IPS-18c (cell line): ENCODE measurements around the gene MSI2.
"Not testable (repeated sequence)": the region's sequence is repeated elsewhere in the genome, so short reads cannot be mapped to it uniquely, and the experiment has no call there.

Source experiments
- H3K4me3 ChIP-seq: 2 replicates; pipeline ENCODE4 v1.7.0; 2013; ENCODE audit warnings: low read depth, mild to moderate bottlenecking, low read length, moderate library complexity; ENCODE audit not compliant: insufficient read depth
- H3K9me3 ChIP-seq: one replicate; pipeline ENCODE4 v1.6.1; 2013; ENCODE audit warnings: mild to moderate bottlenecking, low read length, moderate library complexity; ENCODE audit not compliant: control insufficient read depth, insufficient read depth

MSI2 gene

GRCh38 chr17:57490111-57490845, 234.0 kb downstream of the MSI2 start:
- Histone ChIP-seq H3K4me3 (no peak overlapping the region), H3K9me3 (no peaks in the 10 kb centered on the region)

- Histone ChIP-seq H3K4me3 (no peak overlapping the region), H3K9me3 (no peaks in the 10 kb centered on the region)
Observed at GRCh38 chr17:57490890-57491289, 234.6 kb downstream of the MSI2 start.

GRCh38 chr17:57493171-57493570, 236.8 kb downstream of the MSI2 start:
- H3K9me3 ChIP-seq = no peaks in the 10 kb centered on the region
- H3K4me3 ChIP-seq = no peak overlapping the region

DNA sequence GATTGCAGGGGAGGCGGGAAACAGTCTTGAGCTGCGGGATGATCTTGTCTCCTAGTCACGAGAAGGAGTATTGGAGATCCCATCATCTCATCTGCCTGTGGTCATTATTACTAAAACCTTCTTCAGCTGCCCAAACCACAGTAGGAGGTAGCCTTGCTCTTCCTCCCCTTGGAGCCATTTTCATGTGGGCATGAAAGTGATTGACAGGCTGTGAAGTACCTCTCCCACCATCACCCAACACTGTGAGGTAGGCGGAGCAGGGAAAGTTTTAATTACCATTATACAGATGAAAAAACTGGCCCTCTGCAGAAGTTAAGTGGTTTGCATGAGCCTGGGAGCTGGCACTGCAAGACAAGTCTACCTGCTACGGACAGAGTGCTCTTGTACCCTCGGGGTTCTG, 237.3 kb downstream of the MSI2 start:
- Histone ChIP-seq H3K9me3 (no peaks in the 10 kb centered on the region), H3K4me3 (no peak overlapping the region)

DNA sequence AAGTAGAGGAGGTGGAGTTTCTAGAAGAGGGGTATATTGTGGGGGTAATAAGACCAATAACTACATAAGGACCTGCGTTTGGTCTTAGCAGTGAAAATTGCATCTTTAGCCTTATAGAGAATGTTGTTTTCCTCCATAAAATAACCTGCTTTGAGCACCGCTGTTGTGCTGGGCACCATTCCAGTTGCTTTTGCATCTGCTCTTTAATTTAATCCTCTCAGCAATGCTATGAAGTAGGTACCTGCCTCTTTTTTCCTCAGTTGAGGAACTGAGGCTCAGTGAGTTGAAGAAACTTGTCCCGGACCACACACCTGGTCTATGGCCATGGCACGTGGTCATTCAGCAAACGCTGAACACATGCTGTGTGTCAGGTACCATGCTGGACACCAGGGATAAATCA, 238.1 kb downstream of the MSI2 start:
- Histone ChIP-seq H3K9me3 (no peaks in the 10 kb centered on the region), H3K4me3 (no peak overlapping the region)

- H3K4me3 ChIP-seq = no peak overlapping the region
- no peaks in the 10 kb centered on the region for H3K9me3 ChIP-seq
Observed at GRCh38 chr17:57495771-57496170, 239.4 kb downstream of the MSI2 start.

DNA sequence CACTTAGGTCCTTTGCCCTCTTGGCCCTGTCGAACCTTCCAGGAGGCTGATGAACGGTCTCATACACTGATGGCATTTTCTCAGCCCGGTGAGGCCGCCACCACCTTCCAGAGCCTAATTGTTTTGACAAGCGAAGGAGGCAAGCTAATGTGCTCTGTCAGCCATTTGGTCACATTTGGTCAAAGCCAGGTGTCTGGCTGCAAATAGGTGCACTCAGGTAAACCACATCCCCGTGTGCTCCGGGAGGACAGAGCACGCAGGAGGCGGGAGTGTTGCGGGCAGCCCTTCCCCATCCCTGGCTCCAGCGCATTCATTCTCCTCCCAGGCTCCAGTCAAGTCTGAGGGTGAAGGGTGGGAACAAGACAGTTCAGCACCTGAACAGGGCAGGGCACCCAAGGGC, 240.1 kb downstream of the MSI2 start:
- H3K4me3 ChIP-seq = no peak overlapping the region
- peaks cover 2% of the 10 kb centered on the region for H3K9me3 ChIP-seq

GRCh38 chr17:57498443-57498842, 242.1 kb downstream of the MSI2 start:
- Histone ChIP-seq H3K4me3 (no peak overlapping the region), H3K9me3 (peaks cover 2% of the 10 kb centered on the region)

DNA sequence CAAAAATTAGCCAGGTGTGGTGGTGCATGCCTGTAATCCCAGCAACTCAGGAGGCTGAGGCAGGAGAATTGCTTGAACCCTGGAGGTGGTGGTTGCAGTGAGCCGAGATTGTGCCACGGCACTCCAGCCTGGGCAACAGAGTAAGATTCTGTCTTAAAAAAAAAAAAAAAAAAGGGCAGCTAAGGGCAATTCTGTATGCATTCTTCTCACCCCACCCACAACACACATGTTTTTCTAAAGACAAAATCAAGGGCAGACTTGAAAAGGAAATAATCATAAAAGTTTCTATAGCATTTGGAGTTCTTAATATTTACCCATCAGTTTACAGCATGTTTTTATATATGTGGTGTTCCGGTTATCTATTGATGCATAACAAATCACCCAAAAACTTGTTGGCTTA, 242.9 kb downstream of the MSI2 start:
- not testable (repeated sequence) for H3K4me3 ChIP-seq, H3K9me3 ChIP-seq

DNA sequence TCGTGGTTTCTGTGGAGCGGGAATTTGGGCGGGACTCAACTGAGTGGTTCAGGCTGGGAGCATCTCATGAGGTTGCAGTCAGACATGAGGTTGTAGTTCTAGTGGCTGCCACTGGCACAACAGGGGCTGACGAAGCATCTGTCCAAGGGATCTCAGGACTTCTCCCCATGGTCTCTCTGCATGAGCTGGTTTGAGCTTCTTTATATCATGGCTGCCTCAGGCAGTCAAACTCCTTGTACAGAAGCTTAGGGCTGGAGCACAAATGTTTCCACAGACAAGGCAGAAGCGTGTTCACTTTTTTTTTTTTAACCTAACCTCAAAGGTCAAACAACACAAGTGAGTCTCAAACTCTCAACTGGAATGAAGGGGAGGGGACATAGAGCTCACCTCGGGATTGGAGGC, 243.3 kb downstream of the MSI2 start:
- H3K4me3 ChIP-seq = no peak overlapping the region
- peaks cover 2% of the 10 kb centered on the region for H3K9me3 ChIP-seq

DNA sequence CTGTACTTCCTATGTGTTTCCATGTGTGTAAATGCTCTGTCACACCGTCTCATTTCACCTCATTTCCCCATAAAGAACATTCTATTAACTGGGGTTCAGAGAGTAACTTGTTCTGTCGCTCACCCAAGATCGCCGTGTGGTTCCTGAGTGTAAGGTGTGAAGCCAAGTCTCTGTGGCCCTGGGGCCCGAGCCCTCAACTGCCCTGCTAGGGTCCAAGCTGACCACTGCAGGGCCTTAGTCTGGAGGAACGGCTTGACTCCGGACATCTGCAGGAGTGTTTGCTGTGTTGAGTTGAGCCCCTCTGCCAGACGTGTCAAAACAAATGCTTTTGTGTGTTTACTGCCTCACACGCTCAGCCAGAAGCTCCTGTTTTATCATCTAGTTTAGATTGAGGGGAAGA, 244.7 kb downstream of the MSI2 start:
- Histone ChIP-seq H3K9me3 (peaks cover 2% of the 10 kb centered on the region), H3K4me3 (no peak overlapping the region)

GRCh38 chr17:57502022-57502421, 245.7 kb downstream of the MSI2 start:
- Histone ChIP-seq H3K9me3 (peaks cover 2% of the 10 kb centered on the region), H3K4me3 (no peak overlapping the region)

DNA sequence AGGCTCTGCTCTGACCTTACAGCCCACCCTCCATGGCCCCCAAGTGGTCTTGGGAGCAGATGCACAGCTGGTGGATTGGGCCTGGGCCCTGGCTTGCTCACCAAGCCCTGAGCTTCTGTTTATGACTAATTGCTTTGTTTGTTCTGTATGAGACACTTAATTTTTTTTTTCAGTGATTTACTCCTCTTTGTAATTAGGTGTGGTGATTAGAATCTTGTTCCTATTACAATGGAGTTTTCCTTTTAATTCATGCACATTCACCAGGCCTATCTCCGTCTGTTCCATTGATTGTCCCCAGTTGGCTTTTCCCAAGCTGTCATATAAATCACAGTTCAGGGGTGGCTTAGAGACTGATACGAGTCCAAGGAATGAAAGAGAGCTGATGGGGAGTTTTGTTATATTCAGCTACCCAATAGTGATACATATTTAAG, 246.5 kb downstream of the MSI2 start:
- peaks cover 2% of the 10 kb centered on the region for H3K9me3 ChIP-seq
- no peak overlapping the region for H3K4me3 ChIP-seq

DNA sequence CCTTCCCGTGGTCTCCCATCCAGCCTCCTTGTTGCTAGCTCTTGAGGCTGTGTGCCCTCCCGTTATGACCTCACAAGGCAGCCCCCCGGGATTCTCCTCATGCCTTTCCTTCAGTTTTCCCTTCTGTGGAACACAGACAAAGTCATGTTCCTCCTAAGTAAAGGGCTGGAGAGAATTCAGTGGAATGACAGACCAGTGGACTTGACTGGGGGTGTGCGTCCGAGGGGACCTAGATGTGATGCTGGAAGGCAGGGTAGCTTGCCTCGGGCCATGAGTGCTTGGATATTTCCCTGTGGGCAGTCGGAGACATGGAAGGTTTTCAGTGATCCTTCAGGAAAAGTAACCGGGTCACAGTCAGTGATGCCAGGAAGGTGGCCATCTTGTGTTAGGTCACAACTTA, 247.9 kb downstream of the MSI2 start:
- H3K9me3 ChIP-seq = peaks cover 2% of the 10 kb centered on the region

DNA sequence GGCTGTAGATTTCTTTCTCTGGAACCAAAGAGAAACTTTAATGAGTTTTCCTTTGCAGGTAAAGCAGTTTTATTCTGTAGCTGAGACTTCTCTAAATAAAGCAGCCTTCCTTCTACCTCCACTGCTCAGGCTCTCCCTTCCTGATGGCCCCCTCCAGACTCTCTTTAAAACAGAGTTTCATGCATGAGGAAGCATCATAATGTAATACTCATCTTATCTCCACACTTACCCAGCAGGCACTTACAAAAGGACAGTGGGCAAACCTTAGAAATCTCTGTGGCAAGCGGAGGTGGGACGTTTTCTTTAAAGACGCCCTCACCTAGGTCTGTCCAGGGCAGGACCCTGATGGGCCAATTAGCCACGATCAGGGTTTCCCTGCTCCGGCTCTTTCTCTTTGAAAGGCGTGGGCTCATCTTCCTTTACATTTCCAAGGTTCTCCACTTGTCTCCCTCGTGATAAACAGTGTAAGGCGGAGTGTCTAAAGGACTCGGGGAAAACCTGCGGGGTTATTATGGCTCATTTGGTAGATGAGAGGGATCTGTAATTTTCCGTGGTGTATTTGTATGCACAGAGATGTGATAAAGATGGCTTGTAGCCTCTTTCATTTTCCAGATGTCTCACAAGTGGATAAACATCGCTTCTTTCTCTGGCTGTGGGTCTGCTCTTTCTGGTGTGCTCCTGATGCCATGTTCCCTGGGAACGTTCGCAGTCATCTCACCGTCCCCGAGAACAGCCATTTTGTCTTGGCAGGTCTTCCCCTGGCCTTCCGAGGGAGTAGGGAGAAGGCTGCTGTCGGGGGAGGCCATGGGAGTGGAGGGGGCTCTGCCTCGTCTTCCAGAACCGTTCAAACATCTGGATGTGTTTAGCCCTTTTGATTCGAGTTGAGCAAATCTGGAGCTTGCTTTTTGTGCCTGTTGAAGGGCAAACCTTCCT, 249.8 kb downstream of the MSI2 start:
- H3K9me3 ChIP-seq = peaks cover 2% of the 10 kb centered on the region
- H3K4me3 ChIP-seq = no peak overlapping the region; the same call in 1 of the 2 replicates

More for the DNA sequence above, 247.9 kb downstream of the MSI2 start:
- H3K4me3 ChIP-seq = no peak overlapping the region

DNA sequence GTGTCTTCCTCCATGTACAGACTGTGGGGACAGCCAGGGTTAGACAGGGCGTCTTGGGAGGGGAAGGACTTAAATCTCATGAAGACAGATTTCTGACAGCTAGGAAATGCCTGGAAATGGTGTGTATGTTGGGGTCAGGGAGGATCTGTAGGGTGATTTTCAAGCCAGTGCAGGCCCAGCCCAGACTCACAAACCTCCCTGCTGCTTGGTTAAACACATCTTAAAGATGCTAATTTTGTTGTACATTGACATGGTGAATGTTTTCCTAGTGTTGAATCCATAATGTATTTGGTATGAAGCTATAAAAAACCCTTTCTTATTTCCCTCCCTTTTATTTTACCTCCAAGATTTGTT, 250.4 kb downstream of the MSI2 start:
- no peak overlapping the region for H3K4me3 ChIP-seq
- no peaks in the 10 kb centered on the region for H3K9me3 ChIP-seq

DNA sequence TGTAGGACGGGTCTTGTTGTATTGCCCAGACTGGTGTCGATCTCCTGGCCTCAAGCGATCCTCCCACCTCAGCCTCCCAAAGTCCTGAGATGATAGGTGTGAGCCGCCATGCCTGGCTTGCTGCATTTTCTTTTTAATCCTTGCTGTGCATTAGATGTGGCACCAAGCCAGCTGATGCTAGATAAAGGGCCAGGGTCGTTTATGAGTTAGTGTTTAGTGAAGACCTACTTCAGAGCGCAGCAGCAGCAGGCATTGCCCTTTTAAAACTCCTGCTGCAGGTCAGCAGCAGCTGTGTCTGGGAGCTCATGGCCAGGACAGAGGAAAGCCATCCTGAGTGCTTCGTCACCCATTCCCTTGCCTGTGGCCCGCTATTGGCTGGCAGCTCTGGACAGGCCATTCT, 251.5 kb downstream of the MSI2 start:
- no peaks in the 10 kb centered on the region for H3K9me3 ChIP-seq
- H3K4me3 ChIP-seq = no peak overlapping the region

- H3K4me3 ChIP-seq = no peak overlapping the region
- no peaks in the 10 kb centered on the region for H3K9me3 ChIP-seq
Observed at GRCh38 chr17:57508671-57509070, 252.3 kb downstream of the MSI2 start.
